HepG2 (cell line): Measurements from ENCODE around the gene TEKT1. TPM values are rescaled to one million over a fixed set of nuclear protein-coding genes. Genes with fewer than 3 reads are reported as not detected.

Experiments
- ATAC-seq: fragments of 200-7000 bp; cut with Tn5 transposase; 3 replicates; pipeline ENCODE4 v1.9.1; 2020; ENCODE audit warnings: mild to moderate bottlenecking, moderate library complexity
- BruUV-seq: library from RNA; stranded (reverse); fragments of 400-500 nt; replicated peaks from 2 replicates; lab custom pipeline; 2021; lab: Mats Ljungman, UMichigan
- CTCF ChIA-PET: fragments of 300-600 bp; formaldehyde crosslinking; extraction: SDS; loops from one replicate; lab custom pipeline; 2021; ENCODE audit warnings: low total read pairs, inconsistent platforms, low intra/inter-chr PET ratio; lab: Yijun Ruan, JAX
- POLR2A ChIA-PET: fragments of 350-600 bp; sonication (Branson Sonifier 250); formaldehyde crosslinking; loops from one replicate; lab custom pipeline; 2020; ENCODE audit warnings: antibody characterized with exemption, inconsistent platforms; lab: Yijun Ruan, JAX
- DNase-seq: peaks from one replicate; pipeline ENCODE4 v3.0.0-alpha.2; 2015; ENCODE audit warnings: low spot score
- FAIRE-seq: peaks from 3 replicates; lab custom pipeline; 2011; peaks lifted over from hg19 to GRCh38; lab: Jason Lieb, UNC
- H2AFZ ChIP-seq: one replicate; pipeline ENCODE4 v1.6.1; 2011; ENCODE audit warnings: low read length, inconsistent platforms
- H3K27ac ChIP-seq: fragments of 300-600 bp; 3 replicates; pipeline ENCODE4 v1.8.0; 2011; ENCODE audit warnings: mixed run types, mild to moderate bottlenecking, mixed read lengths, low read length, inconsistent platforms; ENCODE audit not compliant: insufficient read depth; ENCODE audit errors: extremely low read length
- H3K27me3 ChIP-seq, 2 experiments: fragments of 200-600 bp in 1 of 2; 2 replicates in 1 of 2; 3 replicates in 1 of 2; pipeline versions ENCODE4 v1.6.0 to v1.8.0; 2011; ENCODE audit warnings: low read length in 2 of 2, mild to moderate bottlenecking in 2 of 2, moderate library complexity in 2 of 2, inconsistent platforms in 1 of 2; ENCODE audit not compliant: insufficient read depth in 2 of 2, control insufficient read depth in 1 of 2
- H3K36me3 ChIP-seq, 2 experiments: fragments of 200-600 bp in 1 of 2; replicated peaks in 1 of 2; 2 replicates in 1 of 2; 3 replicates in 1 of 2; pipeline versions ENCODE4 v1.5.1 to v1.8.0; 2011; ENCODE audit warnings: low read length in 2 of 2, inconsistent platforms in 1 of 2; ENCODE audit not compliant: insufficient read depth in 2 of 2, control insufficient read depth in 1 of 2
- H3K4me1 ChIP-seq: 2 replicates; pipeline ENCODE4 v1.5.1; 2012; ENCODE audit warnings: low read length, inconsistent platforms; ENCODE audit not compliant: insufficient read depth
- H3K4me2 ChIP-seq: 2 replicates; pipeline ENCODE4 v1.6.0; 2011; ENCODE audit warnings: low read depth, low read length, inconsistent platforms
- H3K4me3 ChIP-seq, 3 experiments: fragments of 200-600 bp in 1 of 3; sonication (generic), shearing (Covaris generic) in 1 of 3; replicated peaks in 1 of 3; 2 replicates each; pipeline ENCODE4 v1.5.1; 2011 to 2016; ENCODE audit warnings: low read length in 3 of 3, inconsistent platforms in 2 of 3, low read depth in 2 of 3, mild to moderate bottlenecking in 2 of 3, control low read depth in 1 of 3, mixed read lengths in 1 of 3; ENCODE audit not compliant: insufficient read depth in 1 of 3
- H3K79me2 ChIP-seq: one replicate; pipeline ENCODE4 v1.6.1; 2011; ENCODE audit warnings: low read length, inconsistent platforms; ENCODE audit not compliant: insufficient read depth
- H3K9ac ChIP-seq: 2 replicates; pipeline ENCODE4 v1.6.0; 2011; ENCODE audit warnings: mild to moderate bottlenecking, low read depth, low read length, inconsistent platforms; ENCODE audit not compliant: insufficient read depth
- H3K9me3 ChIP-seq: 2 replicates; pipeline ENCODE4 v1.5.1; 2012; ENCODE audit warnings: mild to moderate bottlenecking, low read length
- H4K20me1 ChIP-seq: 2 replicates; pipeline ENCODE4 v1.6.0; 2011; ENCODE audit warnings: inconsistent platforms, mild to moderate bottlenecking, low read length, moderate library complexity; ENCODE audit not compliant: insufficient read depth
- CENPX ChIP-seq: sonication (generic); formaldehyde crosslinking; IDR thresholded peaks from 2 replicates; pipeline ENCODE4 v1.9.0; 2021; ENCODE audit warnings: mild to moderate bottlenecking, missing genetic modification reagents, moderate library complexity
- GMEB2 ChIP-seq: IDR thresholded peaks from 2 replicates; pipeline ENCODE4 v1.6.1; 2016; ENCODE audit warnings: missing biosample characterization, missing genetic modification reagents, low read depth
- HNF4A ChIP-seq: sonication (generic); formaldehyde crosslinking; IDR thresholded peaks from 2 replicates; pipeline ENCODE4 v1.4.0; 2020; ENCODE audit warnings: missing genetic modification reagents
- MXD1 ChIP-seq: sonication (generic); formaldehyde crosslinking; IDR thresholded peaks from 2 replicates; pipeline ENCODE4 v1.4.0; 2020; ENCODE audit warnings: mild to moderate bottlenecking, missing genetic modification reagents
- NR2F1 ChIP-seq, 2 experiments: fragments of 450-650 bp in 1 of 2; formaldehyde crosslinking in 1 of 2; IDR thresholded peaks; 2 replicates each; pipeline versions ENCODE4 v1.5.0 to v1.6.1; 2016 to 2020; ENCODE audit warnings: mild to moderate bottlenecking in 1 of 2, missing compliant biosample characterization in 1 of 2, missing genetic modification reagents in 1 of 2, moderate library complexity in 1 of 2
- SNAI1 ChIP-seq: sonication (generic); formaldehyde crosslinking; IDR thresholded peaks from 2 replicates; pipeline ENCODE4 v1.5.0; 2020; ENCODE audit warnings: mild to moderate bottlenecking, missing genetic modification reagents, borderline replicate concordance
- STAT5B ChIP-seq: sonication (generic); formaldehyde crosslinking; IDR thresholded peaks from 2 replicates; pipeline ENCODE4 v1.4.0; 2020; ENCODE audit warnings: missing genetic modification reagents
- THAP8 ChIP-seq: sonication (generic); formaldehyde crosslinking; IDR thresholded peaks from 2 replicates; pipeline ENCODE4 v1.5.1; 2020; ENCODE audit warnings: missing genetic modification reagents, mild to moderate bottlenecking, borderline replicate concordance
- YEATS4 ChIP-seq: sonication (generic); formaldehyde crosslinking; IDR thresholded peaks from 2 replicates; pipeline ENCODE4 v1.4.0; 2020; ENCODE audit warnings: missing genetic modification reagents, borderline replicate concordance
- ZNF17 ChIP-seq: sonication (generic); formaldehyde crosslinking; IDR thresholded peaks from 2 replicates; pipeline ENCODE4 v1.5.0; 2020; ENCODE audit warnings: mild to moderate bottlenecking, missing genetic modification reagents
- ZSCAN21 ChIP-seq: sonication (generic); formaldehyde crosslinking; IDR thresholded peaks from 2 replicates; pipeline ENCODE4 v1.8.0; 2022; ENCODE audit warnings: mild to moderate bottlenecking, missing genetic modification reagents, moderate library complexity, borderline replicate concordance
- WGBS: methylation state at CpG from one replicate; pipeline ENCODE4 v1.1.6; 2017; ENCODE audit warnings: low lambda C conversion rate; 5-methylcytosine and 5-hydroxymethylcytosine counted together
- in situ Hi-C: cut with HindIII; loops from 2 replicates; pipeline ENCODE4 v1.10.0; 2017; ENCODE audit warnings: low pct_unique_long_range_greater_than_20kb; ENCODE audit not compliant: extremely low pct_ligation_motif_present
- intact Hi-C: fragments of 100-400 bp; cut with micrococcal nuclease; formaldehyde crosslinking; loops from one replicate; pipeline ENCODE4 v1.10.0; 2022; ENCODE audit not compliant: unreplicated experiment
- polyA plus RNA-seq, 8 experiments: library from polyadenylated mRNA; depleted of rRNA in 3 of 8; stranded (reverse) in 7 of 8; unstranded in 1 of 8; fragments of >200 nt; fragmentation: Illumina TruSeq in 4 of 8; extraction: Trizol in 4 of 8; gene quantifications; 2 replicates each; pipeline versions ENCODE4 v1.2.1 to v1.2.3, GENCODE V29; 2011 to 2016; ENCODE audit warnings: low read depth in 4 of 8, missing spikeins in 1 of 8, mixed read lengths in 1 of 8; ENCODE audit not compliant: insufficient read depth in 1 of 8
- total RNA-seq, 5 experiments: library from RNA; depleted of rRNA; stranded (reverse); fragments of >200 nt; fragmentation: Illumina TruSeq; extraction: Trizol; gene quantifications; 2 replicates each; pipeline ENCODE4 v1.2.3, GENCODE V29; 2016; ENCODE audit warnings: low read depth in 1 of 5

TEKT1 gene
- total and polyA plus RNA-seq, 2 of the 13 experiments (the other 11 are each of a cell fraction or from before 2014, with no cell fraction given) = not detected

- no peak for ATAC-seq
- intact Hi-C loops (no loop called here), in situ Hi-C loops (no loop called here)
- H3K27me3 ChIP-seq = no peaks in the 10 kb centered on the region
- CTCF ChIA-PET = no interaction called here
- TF ChIP-seq STAT5B (CRISPR knock-in tag) = no peak
- no peak for TF ChIP-seq CENPX (CRISPR knock-in tag)
- TF ChIP-seq ZSCAN21 (CRISPR knock-in tag) = no peak
- TF ChIP-seq GMEB2 (CRISPR knock-in tag) = no peak
- no peak for TF ChIP-seq THAP8 (CRISPR knock-in tag)
- TF ChIP-seq SNAI1 = no peak
- no peak for TF ChIP-seq ZNF17 (CRISPR knock-in tag)
- no peak for TF ChIP-seq MXD1 (CRISPR knock-in tag)
- no peak for TF ChIP-seq HNF4A (CRISPR knock-in tag)
- TF ChIP-seq YEATS4 (CRISPR knock-in tag) = no peak
- no peak for TF ChIP-seq NR2F1 (CRISPR knock-in tag; IDR thresholded peaks at IDR 0.05)
- TF ChIP-seq, all 625 proteins: peak for 0
- 100% methylated on average over 1 of the region's 1 CpG for WGBS
- H3K27ac ChIP-seq = no peak overlapping the region
- no TSS peak for BruUV-seq
- FAIRE-seq (no peak), DNase-seq (no peak)
- H3K36me3 ChIP-seq = peaks cover 0 to 8% of the 10 kb centered on the region in 2 experiments; a peak in 1 of 5 replicates
- POLR2A ChIA-PET = no interaction called here
- no peak overlapping the region for H3K4me2 ChIP-seq
- H2AFZ ChIP-seq = no peak overlapping the region
- H3K4me3 ChIP-seq = no peak overlapping the region
- H3K4me1 ChIP-seq = peaks cover 7% of the 10 kb centered on the region; the same call in 1 of the 2 replicates
- no peak overlapping the region for H3K9ac ChIP-seq
- H3K79me2 ChIP-seq = peaks cover 14% of the 10 kb centered on the region
- no peaks in the 10 kb centered on the region for H3K9me3 ChIP-seq
- H4K20me1 ChIP-seq = no peaks in the 10 kb centered on the region
These were observed 39.3 kb upstream of the TEKT1 start for GRCh38 chr17:6870841-6871240.
